Dedifferentiated amniotic fluid mesenchymal stem cell (primary cell): Measurements from ENCODE around the gene ART1.
A peak's percentile ranks its signal among the peaks of the same experiment; 100 is the strongest.
"Not testable (repeated sequence)": the region's sequence is repeated elsewhere in the genome, so short reads cannot be mapped to it uniquely, and the experiment has no call there.

Experiments
- DNase-seq: peaks from one replicate; pipeline ENCODE4 v3.0.0-alpha.2; 2016; ENCODE audit errors: extremely low spot score

ART1 gene, protein sequence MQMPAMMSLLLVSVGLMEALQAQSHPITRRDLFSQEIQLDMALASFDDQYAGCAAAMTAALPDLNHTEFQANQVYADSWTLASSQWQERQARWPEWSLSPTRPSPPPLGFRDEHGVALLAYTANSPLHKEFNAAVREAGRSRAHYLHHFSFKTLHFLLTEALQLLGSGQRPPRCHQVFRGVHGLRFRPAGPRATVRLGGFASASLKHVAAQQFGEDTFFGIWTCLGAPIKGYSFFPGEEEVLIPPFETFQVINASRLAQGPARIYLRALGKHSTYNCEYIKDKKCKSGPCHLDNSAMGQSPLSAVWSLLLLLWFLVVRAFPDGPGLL

DNA sequence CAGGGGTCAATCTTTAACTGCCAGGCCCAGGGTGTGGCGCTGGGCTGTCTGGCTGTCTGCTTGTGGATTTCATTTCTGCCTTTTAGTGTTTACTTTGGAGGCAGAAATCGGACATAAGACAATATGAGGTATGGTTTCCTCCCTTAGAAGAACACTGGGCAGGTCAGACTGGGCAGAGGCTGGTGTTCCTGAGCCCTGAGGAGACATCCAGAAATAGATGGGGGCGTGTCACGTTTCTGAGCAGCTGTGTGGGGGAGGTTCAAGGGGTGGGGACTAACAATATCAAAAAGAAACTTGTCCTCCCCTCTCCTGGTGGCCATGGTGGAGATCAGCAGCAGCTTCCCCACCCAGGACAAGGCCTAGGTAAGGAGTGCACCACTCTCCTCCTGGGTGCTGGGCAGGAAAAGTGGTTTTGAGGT is at the start of gene ART1:
TSS of gene ART1 (plus strand) at position 312 of the 419 bp plus-strand sequence. CDS start 14,086 bp downstream, outside the sequence.
- no peak for DNase-seq

DNA sequence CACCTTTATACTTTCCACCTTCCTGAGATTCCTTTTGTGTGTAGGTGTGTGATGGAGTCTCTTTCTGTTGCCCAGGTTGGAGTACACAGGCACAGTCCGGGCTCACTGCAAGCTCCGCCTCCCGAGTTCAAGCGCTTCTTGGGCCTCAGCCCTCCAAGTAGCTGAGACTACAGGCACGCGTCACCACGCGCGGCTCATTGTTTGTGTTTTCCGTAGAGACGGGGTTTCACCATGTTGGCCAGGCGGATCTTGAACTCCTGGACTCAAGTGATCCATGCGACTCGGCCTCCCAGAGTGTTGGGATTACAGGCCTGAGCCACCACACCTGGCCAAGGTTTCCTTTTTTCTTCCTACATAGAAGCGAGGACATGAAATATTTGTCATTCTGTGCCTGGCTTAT is 47.2 kb upstream of the ART1 start:
- not testable (repeated sequence) for DNase-seq

DNA sequence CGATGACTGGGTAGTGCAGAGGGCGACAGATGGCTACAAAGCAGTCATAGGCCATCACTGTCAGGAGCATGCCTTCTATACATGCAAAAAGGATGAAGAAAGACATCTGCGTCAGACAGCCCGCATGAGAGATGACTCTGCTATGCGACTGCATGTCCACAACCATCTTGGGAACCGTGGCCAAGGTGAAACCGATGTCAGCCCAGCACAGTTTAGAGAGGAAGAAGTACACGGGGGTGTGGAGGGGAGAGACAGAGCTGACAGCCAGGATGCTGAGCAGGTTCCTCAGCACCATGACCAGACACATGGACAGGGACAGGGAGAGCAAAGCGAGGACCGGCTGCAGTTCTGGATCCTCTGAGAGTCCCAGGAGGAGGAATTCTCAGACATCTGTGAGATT is 44.7 kb upstream of the ART1 start:
- not testable (repeated sequence) for DNase-seq

DNA sequence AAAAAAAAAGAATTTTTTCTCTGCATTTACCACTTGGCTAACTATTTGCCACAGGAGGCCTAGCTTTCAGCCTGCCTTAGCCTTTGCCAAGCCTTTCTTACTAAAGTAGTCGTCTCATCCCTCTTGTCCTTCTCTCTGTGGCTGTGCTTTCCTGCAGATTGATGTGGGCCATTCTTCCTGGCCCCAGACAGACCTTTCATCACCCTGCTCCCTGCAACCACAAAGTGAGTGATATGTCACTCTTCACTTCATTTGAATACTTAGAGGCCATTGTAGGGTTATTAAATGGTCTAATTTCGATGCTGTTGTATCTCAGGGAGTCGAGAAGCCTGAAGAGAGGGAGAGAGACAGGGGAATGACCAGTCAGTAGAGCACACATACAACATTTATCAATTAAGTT is 40.8 kb upstream of the ART1 start:
- DNase-seq, result no peak

DNA sequence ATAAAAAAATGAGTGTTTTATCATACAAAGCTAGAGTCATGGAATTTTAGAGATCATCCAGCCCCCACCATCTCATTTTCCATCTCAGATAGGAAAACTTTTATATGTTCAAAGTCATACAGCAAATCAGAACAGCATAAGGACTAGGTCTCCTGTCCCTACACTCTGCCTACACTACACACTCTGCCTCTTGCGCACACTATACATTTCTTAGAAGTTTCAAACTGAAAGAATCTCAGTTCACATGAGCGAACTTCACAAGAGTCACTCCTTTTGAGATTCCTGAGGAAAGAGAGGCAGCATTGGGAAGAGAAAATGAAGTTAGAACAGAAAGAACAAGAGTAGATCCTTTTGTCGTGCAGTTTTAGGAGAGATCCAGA is 39.7 kb upstream of the ART1 start:
- DNase-seq, result no peak

DNA sequence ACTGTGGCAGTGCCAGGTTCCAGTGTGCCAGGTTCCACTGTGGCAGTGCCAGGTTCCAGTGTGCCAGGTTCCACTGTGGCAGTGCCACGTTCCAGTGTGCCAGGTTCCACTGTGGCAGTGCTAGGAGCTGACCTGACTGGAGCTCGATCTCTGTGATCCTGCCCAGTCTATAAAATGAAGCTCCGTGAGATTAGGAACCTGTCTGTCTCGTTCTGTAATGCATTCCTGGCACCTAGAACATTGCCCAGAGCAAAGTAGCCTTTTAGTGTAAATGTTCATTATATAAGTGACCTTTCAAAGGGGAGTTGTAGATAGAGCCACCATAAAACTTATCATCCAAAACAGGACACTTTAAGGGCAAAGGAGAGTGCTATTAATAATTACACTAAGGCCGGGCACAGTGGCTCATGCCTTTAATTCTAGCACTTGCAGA is 39.1 kb upstream of the ART1 start:
- DNase-seq, result no peak

DNA sequence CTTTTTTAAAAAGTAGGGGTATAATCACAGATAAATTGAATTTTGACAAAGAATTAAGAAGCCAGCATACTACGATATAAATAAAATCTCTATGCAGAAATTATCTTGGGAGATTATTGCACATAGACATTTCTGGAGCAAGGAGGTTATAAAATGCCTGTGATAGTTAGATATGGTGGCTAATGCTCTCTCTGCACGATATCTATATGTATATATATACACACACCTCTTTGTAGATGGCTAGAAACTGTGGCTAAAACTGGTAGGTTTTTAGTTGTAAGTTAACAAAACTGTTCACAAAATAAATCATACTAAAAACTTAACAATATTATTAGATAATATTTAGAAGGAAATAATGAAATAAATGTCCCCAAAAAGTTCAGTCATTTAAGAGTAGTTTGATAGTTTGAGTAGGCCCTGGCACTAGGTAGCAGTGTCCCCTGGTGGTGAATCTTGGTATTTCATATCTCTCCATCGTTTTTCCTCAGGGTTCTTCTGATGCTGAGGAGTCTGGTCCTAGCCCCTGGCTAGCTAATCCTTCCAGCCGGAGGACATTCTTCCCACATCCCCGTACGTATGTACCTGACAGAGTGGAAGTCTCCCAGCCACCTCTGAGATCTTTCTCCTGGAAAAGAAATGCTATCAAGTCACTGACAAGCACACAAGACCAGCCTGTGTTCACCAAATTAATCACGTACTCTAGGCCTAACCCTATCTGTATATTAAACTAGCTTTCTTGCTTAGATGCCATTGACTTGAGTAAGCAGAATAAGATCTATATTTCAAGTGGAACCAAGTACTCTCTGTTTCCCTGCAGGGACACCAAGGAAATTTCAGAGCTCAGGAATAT is 35.3 kb upstream of the ART1 start:
- DNase-seq, result peak; percentile 59

DNA sequence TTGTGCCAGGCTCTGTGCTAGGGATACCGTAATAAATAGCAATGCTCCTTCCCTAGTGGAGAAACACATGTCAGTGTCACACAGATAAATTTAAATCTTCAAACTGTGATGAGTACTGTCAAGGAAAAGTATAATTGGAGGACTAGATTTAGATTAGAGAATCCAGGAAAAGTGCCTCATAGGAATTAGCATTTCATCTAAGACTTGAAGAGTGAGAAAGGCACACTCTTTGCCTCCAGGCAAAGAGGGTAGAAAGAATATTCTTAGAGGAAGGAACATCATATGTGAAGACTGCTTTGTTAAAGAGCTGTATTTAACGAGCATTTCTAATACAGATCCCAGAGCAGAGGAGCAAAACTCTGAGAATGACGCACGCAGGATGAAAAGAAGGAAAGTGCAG is 34.1 kb upstream of the ART1 start:
- DNase-seq, result no peak

DNA sequence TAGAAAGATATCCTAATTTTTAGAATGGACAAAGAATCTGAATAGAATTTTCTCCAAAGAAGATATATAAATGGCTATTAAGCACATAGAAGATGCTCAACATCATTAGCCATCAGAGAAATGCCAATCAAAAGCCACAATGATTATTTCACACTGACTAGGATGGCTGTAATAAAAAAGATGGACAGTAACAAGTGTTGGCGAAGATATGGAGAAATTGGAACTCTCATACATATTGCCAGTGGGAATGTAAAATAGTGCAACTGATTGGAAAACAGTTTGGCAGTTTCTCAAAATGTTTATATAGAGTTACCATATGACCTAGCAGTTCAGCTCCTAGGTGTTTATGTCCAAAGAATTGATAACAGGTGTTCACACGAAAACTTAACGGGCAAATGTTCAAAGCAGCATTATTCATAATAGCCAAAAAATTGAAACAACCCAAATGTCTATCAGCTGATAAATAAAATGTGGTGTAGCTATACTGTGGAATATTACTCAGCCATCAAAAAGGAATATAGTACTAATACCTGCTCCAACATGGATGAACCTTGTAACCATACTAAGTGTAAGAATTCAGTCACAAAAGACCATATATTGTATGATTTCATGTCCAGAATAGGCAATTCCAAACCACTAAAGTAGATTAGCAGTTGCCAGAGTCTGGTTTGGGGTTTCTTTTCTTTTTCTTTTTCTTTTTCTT is 32.8 kb upstream of the ART1 start:
- DNase-seq, result no peak

DNA sequence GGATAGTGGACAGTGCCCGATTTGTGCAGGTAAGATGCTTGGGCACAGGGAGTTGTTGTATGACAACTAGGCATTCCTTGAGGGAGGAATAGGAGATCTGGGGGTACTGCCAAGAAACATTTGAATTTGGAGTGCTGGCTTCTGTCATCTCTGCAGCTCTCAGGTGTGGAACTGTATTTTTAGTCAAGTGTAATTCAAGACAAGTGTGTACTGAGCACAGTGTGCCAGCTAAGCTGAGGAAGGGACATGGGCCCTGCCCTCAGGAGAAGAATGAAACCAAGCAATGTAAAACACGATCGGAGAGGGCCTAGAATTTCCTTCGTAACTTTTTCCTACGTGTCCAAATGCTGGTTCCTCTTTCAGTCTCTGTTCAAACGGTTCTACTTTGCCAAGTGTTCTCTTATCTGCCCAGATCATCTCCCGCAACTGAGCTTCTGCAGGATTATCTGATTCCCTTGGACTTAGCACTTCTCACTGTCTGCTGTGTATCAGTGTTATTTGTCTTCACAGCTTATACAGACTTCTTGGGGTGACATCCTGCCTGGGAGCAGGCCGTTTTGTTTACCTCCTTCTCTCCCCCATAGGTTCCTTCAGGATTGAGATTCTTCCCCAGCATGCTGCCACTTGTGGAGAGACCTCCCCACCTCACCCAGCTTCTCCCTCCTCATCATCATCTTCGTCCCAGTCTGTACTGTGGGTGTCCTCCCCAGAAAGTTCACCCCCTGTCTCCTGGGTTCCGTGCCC is 30.8 kb upstream of the ART1 start:
- no peak for DNase-seq

DNA sequence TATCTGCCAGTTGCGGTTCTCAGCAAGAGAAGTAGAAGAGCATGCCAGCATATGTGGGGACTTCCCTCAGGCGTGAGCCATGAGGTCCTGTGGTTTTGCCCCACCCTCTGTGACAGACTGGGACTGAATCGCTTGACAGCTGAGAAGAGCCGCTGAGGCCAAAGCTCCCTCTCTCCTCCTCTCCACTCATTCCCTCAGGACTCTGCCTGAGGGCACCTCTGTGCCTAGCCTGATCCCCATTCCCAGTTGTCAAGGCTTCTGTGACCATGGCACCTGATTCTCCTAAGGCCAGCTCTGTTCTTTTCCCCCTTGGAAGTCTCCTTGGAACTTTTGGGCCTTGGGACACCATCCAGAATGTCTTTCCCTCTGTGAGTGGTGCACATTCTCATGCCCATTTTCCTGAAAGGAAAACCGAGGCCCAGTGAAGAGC is 30.2 kb upstream of the ART1 start:
- no peak for DNase-seq

DNA sequence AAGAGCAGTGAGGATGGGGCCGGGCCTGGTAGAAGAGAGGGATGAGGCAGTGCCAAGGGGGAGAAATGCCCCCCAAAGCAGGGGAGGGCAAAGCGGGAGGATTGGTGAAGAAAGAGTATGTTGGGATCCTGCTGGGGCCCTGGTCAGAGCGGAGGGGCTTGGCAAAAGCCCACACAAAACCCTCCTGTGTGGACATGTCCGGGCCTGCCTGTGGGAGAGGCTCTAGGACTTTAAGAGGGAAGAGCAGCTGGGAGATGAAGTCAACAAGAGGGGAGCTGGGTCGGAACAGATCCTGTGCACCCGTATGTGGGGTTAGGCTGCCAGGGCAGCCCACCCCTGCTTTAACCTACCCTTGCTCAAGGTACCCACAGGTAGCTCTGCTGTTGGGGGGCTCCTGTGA is 28.9 kb upstream of the ART1 start:
- no peak for DNase-seq

DNA sequence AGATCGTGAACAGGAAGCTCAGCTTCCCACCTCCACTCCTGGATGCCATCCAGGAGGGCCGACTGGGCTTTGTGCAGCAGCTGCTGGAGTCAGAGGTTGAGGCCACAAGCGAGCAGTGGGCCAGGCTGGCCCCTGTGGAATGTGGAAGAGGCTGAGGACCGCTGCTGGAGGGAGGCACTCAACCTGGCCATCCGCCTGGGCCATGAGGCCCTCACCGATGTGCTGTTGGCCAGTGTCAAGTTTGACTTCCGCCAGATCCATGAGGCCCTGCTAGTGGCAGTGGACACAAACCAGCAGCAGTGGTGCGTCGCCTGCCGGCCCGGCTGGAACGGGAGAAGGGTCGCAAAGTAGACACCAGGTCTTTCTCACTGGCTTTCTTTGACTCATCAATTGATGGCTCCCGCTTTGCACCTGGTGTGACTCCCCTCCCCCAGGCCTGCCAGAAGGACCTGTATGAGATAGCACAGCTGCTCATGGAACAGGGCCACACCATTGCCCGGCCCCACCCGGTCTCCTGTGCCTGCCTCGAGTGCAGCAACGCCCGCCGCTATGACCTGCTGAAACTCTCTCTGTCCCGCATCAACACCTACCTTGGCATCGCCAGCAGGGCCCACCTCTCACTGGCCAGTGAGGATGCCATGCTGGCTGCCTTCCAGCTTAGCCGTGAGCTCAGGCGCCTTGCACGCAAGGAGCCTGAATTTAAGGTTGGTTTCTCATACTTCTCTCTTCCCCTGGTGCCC is 28.0 kb upstream of the ART1 start:
- DNase-seq, result no peak

DNA sequence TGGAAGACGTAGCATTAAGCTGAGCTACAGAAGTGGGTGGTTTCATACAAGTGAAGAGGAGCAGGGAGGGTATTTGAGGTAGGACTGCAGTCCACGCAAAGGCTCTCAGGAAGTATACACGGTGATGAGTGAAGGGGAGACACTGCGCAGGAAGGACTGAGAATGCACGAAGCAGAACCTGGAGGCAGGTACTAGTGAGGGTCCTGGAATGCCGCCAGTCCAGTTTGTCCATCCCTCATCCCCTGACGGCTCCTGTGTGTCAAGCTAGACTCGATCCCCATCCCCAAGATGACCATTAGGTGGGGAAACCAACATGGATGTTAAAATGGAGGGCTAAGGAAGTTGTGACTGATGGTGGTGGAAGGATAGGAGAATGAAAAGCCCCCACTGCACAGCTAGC is 26.9 kb upstream of the ART1 start:
- no peak for DNase-seq

DNA sequence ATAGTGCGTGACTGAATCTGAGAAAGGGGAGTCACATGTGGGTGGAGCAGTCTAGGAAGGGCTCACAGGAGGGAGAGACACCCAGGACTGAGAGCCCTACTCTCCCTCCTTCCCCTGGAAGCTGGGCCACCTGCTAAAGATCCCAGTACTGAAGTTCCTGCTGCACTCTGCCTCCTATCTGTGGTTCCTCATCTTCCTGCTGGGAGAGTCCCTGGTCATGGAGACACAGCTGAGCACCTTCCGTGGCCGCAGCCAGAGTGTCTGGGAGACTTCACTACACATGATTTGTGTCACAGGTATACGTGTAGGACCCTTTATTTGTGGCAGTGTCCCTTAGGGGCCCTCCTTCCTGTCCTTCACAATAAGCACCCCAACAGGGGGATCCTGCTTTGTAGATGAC is 22.4 kb upstream of the ART1 start:
- DNase-seq, result no peak

DNA sequence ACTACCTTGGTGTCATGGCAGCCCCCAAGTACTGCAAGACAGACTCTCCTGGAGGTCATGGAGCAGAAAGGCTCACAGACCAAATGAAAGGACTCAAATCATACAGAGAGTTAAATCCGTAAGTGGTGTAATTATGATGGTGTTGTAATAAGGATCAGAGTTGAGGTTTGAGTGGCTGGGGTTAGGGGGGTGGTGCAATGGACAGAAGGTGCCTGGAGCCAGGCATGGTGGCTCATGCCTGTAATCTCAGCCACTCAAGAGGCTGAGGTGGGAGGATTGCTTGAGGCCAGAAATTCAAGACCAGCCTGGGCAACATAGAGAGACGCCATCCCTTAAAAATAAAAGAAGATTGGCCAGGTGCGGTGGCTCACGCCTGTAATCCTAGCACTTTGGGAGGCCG is 21.8 kb upstream of the ART1 start:
- no peak for DNase-seq

DNA sequence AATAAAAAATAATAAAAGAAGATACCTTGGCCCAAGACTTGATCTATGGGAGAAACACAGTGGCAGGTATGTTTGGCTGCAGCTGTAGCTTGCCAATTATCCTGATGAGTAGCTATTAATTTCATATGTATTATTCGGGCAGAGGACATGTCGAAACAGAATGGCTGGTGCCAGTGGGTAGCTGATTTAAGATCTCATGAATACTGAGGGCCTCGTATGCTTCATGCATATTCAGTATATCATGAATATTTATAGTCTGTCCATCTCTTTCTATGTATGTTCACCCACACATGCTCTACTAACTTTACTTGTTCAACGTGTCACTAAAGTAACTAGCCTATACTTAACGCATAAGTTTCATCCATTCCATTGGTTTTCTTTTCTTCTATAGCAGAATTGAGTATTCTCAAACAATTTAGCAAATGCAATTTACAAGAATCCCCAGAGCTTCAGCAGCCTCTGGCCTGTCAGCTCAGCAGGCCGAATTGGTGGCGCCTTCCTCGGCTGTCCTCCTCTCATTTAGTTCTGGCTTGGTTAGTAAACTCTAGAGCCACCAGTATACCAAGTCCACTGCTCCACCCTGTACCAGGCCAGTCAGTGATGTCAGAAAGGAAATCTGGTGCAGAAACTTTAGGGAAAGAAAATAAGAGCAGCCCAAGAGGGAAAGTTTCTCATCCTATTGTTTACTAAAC is 21.0 kb upstream of the ART1 start:
- DNase-seq, result no peak

DNA sequence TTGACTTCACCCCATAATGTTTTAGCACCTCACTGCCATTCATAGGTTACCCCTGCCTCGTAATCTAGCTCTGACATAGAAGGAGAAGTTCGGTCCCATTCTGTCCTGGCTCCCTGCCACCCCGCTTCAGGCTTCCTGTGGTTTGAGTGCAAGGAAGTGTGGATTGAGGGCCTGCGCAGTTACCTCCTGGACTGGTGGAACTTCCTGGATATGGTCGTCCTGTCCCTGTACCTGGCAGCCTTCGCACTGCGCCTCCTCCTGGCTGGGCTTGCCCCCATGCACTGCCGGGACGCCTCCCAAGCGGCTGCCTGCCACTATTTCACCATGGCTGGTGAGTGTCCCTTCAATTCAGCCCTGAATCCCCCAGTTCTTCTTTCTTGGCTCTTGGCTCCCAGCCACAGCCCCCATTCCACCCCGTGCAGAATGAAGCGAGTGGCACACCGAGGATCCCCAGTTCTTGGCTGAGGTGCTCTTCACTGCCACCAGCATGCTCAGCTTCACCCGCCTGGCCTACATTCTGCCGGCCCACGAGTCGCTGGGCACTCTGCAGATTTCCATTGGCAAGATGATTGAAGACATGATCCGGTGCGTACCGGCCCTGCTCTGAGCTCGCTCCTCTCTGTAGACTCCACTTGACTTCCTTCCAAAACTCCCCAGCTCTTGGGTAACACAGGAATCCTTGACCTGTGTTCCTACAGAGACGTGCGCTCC is 18.5 kb upstream of the ART1 start:
- DNase-seq, result no peak

DNA sequence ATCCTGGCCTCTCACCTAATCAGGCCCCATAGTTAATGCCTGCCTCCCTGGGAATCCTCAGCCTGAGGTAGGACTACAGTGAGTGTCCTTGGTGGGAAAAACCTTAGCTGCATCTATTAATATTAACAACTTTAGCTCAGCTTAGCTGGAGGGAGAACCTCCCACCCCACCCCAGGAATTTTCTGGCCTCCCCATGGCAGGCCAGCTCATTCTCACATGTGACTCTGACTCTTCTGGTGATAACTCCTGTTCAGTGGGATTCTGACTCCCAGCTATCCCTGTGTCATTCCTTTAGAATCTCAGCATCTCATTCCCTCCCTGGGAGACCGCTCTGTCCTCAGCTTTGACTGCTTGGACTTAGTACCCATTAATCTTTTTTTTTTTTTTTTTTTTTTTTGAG is 17.6 kb upstream of the ART1 start:
- DNase-seq, result peak; percentile 23

DNA sequence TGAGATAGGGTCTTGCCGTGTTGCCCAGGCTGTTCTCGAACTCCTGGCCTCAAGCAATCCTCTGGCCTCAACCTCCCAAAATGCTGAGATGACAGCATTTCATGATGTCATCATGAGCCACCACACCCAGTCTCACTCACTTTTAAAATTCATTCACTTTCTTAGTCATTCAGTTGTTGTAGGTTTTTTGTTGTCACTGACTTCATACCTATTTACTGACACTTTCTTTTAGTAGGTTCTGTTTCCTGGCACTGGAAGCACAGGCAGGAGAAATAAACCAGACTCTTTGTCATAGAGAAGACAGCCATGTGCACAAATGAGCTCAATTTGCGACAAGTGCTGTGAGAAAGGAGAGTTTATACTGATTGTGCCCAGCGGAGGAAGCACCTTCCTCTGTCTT is 13.6 kb upstream of the ART1 start:
- no peak for DNase-seq
